Measurements from ENCODE around the gene C6orf120. TPM values are rescaled to one million over a fixed set of nuclear protein-coding genes. Genes with fewer than 3 reads are reported as not detected.
A peak's percentile ranks its signal among the peaks of the same experiment; 100 is the strongest.

C6orf120 gene
- total and polyA plus RNA-seq, 2 of the 13 experiments (the other 11 are each of a cell fraction or from before 2014, with no cell fraction given), result 21.7 to 29.9 TPM

DNA sequence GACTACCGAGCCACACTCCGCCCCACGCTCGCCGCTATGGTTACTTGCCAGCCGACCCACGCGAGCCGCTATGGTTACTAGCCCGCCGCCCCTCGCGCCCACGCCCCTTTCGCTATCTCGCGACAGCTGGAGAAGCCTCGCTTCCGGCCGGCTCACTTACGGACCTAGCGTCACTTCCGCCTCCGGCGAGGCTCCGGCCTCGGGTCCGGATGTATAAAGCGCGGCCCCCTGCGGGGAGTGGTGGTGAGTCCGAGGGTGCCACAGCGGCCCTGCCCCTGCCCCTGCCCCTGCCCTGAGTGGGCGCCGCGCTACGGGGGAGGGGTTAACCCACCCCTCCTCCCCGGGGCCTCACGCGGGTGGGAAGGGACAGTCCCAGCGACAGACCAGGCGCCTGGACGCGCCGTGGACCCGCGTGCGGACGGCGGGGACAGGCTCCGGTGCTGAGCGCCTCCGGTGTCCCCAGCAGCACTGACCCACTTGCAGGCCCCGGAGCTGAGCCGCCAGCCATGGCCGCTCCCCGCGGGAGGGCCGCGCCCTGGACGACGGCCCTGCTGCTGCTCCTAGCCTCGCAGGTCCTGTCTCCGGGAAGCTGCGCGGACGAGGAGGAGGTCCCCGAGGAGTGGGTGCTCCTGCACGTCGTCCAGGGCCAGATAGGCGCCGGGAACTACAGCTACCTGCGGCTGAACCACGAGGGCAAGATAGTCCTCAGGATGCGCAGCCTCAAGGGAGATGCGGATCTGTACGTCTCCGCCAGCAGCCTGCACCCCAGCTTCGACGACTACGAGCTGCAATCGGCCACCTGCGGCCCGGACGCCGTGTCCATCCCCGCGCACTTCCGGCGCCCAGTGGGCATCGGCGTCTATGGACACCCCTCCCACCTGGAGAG lies at the start of gene C6orf120, which contains the start of gene WDR27 (continued):
- TF ChIP-seq REST (IDR thresholded peaks at IDR 0.05; ENCODE audit: borderline replicate concordance in 1 of 2, low read depth in 1 of 2, low read length in 2 of 2) (no peak; a peak in 1 of 4 replicates), SP5 (CRISPR knock-in tag; IDR thresholded peaks at IDR 0.05; ENCODE audit: borderline replicate concordance, low read depth) (peak; percentile 82), ZNF607 (CRISPR knock-in tag; IDR thresholded peaks at IDR 0.05; ENCODE audit: borderline replicate concordance) (peak; percentile 94), ZBTB2 (CRISPR knock-in tag; IDR thresholded peaks at IDR 0.05; ENCODE audit: low read depth) (peak; percentile 82), ZNF713 (CRISPR knock-in tag; IDR thresholded peaks at IDR 0.05) (peak; percentile 87; the same call in 1 of the 2 replicates), ZNF382 (CRISPR knock-in tag; IDR thresholded peaks at IDR 0.05; ENCODE audit: borderline replicate concordance) (no peak), ZSCAN21 (CRISPR knock-in tag; IDR thresholded peaks at IDR 0.05; ENCODE audit: borderline replicate concordance) (peak; percentile 44; the same call in 1 of the 2 replicates), SUZ12 (IDR thresholded peaks at IDR 0.05; ENCODE audit: low read depth, low read length) (no peak), IKZF4 (CRISPR knock-in tag; IDR thresholded peaks at IDR 0.05; ENCODE audit: borderline replicate concordance, low read depth, not compliant biosample characterization) (peak; percentile 41), SAFB2 (CRISPR knock-in tag; IDR thresholded peaks at IDR 0.05; ENCODE audit: borderline replicate concordance, low read depth) (peak; percentile 97), ZNF577 (CRISPR knock-in tag; IDR thresholded peaks at IDR 0.05; ENCODE audit: borderline replicate concordance, low read depth) (no peak), ZBTB21 (CRISPR knock-in tag; IDR thresholded peaks at IDR 0.05) (no peak), JDP2 (CRISPR knock-in tag; IDR thresholded peaks at IDR 0.05; ENCODE audit: borderline replicate concordance) (peak; percentile 6; the same call in 1 of the 2 replicates), MAF1 (CRISPR knock-in tag; IDR thresholded peaks at IDR 0.05; ENCODE audit: borderline replicate concordance) (0 out of 2 replicates have a peak, but pooled peaks have one; percentile 24), ZNF317 (CRISPR knock-in tag; IDR thresholded peaks at IDR 0.05) (peak; percentile 79), HMGXB3 (CRISPR knock-in tag; IDR thresholded peaks at IDR 0.05; ENCODE audit: borderline replicate concordance) (peak; percentile 58; the same call in 1 of the 2 replicates)
- TF ChIP-seq, protein P1, sequence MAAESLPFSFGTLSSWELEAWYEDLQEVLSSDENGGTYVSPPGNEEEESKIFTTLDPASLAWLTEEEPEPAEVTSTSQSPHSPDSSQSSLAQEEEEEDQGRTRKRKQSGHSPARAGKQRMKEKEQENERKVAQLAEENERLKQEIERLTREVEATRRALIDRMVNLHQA (CRISPR knock-in tag; IDR thresholded peaks at IDR 0.05), result no peak
